Amniotic stem cell (primary cell): ENCODE data around the gene RXFP2.

Source experiments
- DNase-seq: peaks from one replicate; lab custom pipeline; 2025; lab: John Stamatoyannopoulos, UW

Gene RXFP2, protein sequence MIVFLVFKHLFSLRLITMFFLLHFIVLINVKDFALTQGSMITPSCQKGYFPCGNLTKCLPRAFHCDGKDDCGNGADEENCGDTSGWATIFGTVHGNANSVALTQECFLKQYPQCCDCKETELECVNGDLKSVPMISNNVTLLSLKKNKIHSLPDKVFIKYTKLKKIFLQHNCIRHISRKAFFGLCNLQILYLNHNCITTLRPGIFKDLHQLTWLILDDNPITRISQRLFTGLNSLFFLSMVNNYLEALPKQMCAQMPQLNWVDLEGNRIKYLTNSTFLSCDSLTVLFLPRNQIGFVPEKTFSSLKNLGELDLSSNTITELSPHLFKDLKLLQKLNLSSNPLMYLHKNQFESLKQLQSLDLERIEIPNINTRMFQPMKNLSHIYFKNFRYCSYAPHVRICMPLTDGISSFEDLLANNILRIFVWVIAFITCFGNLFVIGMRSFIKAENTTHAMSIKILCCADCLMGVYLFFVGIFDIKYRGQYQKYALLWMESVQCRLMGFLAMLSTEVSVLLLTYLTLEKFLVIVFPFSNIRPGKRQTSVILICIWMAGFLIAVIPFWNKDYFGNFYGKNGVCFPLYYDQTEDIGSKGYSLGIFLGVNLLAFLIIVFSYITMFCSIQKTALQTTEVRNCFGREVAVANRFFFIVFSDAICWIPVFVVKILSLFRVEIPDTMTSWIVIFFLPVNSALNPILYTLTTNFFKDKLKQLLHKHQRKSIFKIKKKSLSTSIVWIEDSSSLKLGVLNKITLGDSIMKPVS

DNA sequence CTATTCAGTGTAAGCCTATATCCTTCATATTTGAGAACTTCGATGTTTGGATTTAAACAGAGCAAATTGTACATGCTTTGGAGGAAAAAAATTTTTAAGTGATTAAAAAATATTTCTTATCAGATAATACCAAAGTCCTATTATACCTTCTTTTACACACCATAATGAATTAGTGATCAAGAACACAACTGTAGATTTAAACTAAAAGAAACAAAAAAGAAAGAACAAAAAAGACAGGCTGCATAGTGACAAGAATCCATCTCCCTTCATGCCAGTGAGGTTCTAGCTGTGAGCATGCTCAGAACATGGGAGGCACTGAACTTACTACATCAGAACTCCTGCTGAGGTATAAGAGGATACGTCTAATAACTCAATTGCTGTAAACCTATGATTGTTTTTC is at the start of gene RXFP2:
TSS of gene RXFP2 (plus strand) at position 301 of the 400 bp plus-strand sequence. CDS start at position 388, 87 bp downstream.
- DNase-seq = no peak

DNA sequence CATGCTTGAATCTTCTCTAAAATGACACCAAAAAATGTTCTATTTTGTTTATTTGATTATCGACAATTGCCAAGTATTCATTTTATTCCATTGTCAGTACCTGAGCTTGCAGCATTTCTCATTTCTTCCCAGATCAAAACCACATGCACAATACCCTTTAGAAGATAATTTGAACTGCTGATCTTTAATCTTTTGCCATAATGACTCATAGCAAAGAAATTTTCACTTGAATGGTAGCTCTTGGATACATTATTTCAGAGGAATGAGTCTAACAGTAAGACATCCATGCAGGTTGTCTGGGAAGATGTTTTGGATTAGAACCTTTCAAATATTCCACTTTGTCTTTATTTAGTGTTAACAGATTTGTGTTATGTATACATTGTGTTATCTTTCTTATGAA is 42.0 kb upstream of the RXFP2 start:
- DNase-seq = no peak

DNA sequence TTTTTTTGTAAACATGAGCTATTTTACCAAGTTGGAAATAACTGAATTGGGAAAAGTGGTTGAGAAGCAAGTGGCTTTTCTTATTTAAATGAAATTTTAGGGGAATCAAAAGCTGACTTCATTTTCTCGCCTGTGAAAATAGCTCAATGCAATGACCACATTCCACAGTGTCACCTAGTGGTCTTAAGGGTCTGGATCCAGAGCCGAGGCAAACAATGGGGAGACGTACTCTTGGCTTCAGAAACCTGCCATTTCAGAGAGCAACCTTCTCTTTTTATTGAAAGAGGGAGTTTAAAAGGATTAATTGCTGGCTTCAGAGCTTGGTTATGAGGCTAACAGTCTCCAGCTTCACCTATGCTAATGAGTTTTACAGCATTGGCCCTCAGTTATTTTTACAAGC is 39.7 kb upstream of the RXFP2 start:
- no peak for DNase-seq

DNA sequence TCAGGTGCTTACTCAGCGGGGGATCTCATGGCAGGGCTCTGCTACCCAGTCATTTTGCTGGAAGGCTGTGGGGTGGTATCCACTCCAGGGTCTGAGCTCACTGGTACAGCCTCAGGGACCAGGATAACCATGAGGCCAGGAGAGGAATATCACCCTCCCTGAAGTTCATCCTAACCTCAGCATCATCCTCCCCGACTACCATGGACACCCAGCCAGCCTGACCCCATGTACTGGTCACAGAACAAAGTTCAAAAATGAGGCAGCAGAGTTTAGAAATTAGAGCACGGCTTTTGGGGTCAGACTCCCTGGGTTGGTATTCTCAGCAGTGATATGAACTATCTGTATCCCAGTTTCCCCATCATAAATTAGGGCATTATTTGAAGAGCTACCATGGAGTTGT is 35.5 kb upstream of the RXFP2 start:
- no peak for DNase-seq

DNA sequence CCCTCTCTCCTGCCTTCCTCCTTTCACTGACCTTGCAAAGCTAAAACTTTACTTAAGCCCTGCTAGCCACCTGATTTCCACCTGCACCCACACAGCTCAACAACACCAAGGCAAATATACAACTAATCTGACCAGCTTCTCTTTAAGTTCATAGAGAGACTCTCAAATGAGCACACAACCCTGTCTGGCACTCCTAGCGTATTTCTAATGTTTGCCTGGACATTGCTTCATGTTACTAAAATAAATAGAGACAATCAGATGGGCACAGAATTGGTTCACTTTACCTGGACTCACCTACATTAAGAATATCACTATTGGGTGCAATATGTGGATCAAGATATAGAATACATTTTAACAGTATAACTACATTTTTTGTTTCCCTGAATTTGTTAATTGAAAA is 33.2 kb upstream of the RXFP2 start:
- DNase-seq = no peak

DNA sequence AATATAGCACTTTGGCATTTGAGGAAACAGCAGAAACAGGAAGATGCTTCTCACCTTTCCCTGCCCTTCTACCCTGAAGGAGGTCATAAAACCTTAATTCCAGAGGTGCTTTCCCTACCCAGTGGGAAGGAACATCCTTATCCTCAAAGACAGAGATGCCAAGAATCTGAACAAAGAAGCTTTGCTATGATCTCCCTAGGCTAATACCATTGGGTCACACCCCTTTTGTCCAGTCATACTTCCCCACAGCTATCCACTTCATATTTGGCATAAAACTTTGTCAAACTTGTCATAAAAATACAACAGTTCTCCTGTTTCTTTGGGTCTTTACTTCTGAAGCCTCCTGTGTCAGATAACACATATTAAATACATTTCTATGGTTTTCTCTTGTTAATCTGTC is 21.7 kb upstream of the RXFP2 start:
- DNase-seq = no peak

DNA sequence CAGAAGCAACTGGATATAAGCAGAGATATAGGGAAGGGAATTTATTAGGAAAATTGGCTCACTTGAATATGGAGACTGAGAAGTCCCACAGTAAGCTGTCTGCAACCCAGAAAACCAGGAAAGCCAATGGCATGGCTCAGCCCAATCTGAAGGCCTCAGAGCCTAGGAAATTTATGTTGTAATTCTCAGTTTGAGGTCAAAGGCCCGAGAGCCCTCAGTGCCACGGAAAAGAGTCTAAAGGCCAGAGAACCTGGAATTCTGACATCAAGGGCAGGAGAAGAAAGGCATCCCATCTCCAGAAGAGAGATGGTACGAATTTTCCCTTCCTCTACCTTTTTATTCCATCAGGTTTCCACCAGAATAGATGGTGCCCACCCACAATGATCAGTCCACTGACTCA is 20.1 kb upstream of the RXFP2 start:
- DNase-seq = no peak

DNA sequence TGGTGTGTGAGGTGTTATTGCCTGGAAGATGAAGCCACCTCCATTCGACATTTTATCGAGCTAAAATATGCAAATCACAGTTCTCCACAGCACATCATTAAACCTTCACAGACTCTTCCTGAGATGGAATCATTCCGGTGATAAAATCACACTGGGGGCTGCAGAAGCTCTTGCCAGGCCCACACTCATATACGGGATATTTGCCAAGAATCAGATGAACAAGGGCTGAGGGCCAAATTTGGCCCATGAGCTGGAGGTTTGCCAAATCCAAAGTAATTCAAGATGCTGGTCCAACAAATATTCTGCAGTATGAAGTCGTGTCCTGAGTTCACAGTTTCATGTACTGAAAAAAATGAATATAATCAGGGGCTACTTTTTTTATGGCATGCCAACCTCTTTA is 16.7 kb upstream of the RXFP2 start:
- DNase-seq = no peak

DNA sequence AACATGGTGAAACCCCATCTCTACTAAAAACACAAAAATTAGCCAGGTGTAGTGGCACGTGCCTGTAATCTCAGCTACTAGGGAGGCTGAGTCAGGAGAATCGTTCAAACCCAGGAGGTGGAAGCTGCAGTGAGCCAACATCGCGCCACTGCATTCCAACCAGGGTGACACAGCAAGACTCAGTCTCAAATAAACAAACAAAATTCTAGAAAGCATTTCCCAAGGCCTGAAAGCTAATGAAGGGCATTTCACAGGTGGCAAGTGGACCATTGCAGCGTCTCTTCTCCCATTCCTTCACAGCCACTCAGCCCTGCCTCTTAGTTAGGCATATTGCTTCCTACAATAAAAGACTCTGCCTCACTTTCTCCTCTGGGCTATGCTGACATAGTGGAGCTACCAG is 13.5 kb upstream of the RXFP2 start:
- no peak for DNase-seq

DNA sequence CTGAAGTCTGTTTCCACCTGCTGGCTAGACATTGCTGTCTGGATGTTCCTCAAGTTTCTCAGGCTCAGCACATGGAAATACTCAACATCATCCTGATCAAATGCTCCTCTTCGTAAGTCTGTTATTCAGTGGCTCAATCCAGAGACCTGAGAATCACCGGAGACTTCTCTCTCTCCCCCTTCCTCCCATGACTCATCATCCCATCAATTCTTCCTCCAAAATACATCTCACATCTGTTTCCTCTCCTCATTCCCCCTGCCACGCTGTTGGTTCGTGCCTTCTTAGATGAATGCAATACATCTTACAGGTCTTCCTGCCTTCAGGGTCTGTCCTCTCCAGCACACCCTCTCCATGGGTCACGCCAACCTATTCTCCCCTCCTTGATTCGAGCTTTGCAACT is 7.4 kb upstream of the RXFP2 start:
- DNase-seq = no peak

DNA sequence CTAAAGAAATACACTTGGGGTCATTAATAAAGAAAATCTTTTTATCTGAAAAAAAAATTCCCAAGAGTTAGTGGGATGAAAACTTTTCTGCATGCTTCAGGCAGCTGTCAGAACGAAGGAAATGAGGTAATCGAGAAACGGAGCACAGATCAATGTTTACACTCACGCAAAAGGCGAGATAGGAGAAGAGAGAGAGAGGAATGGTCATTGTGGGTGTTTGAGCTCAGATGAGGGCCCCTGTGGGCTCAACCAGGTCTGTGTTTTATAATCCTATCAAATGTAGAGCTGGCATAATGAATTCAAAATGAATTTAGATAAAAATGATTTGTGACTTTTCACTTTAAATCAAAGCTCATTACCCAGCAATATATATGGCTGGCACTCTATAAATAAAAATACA is 6.3 kb upstream of the RXFP2 start:
- no peak for DNase-seq

DNA sequence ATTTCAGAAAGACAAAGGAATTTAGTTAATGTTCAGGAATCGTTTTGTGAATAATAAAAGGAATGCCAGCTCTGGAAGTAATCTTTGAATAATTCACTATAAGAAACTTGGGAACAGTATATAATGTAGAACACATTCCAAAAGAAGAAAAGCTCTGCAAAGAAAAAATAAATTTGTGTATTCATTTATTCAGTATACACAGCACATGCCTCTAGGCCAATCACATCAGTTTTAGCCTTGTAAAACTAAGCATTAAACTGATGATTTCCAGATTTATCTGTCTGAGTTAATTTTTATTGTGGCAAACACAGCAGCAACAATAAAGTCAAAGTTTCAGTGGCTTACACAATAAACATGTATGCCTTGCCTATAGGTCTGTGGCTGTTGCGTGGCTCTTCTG is 5.7 kb upstream of the RXFP2 start:
- DNase-seq = no peak

DNA sequence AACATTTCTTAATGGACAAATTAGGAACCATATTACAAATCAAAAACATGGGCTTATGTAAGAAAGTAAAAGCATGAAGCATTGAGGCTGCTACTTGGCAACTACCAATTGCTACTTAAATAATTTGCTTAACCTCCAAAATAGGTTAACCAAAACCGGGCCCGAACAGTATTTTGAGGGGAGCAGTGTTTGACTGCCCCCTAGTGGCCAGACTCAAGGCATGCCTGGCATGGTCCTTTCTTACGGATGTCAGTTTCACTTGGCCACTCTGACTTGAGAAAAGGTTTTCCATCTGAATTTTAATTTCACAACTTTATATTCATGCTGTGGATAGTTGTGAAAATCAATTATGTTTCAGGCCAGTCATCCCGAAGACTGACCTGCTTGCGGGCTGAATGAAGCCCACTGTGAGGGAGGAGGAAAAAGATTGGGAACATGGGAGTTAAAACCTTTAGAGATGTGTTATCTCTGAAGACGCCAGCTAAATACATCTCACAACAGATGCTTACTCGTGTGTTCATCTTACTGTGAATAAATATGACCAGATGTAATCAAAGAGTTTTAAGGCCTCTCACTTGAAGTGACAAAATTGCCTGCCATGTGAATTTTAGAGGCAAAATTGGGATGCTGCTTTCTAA is 2.9 kb downstream of the RXFP2 start:
- DNase-seq = peak; percentile 48

DNA sequence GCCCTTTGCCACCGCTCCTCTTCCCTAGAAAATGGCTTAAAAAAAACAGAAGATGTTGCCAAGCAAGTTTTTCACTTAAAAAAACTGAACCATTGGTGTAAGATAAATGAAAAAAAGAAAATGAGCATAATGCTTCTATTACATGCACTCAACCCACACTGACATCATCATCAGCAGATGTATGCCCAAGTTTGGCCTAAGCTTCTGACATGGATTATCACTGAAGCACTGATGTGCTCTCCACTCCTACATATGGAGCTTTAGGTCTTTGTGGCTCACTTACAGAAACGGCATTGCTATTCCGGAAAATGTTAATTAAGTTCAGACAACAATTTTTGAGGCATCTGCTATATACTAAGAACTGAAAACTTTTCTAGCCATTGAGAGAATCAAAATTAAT is 8.0 kb downstream of the RXFP2 start:
- DNase-seq = no peak

DNA sequence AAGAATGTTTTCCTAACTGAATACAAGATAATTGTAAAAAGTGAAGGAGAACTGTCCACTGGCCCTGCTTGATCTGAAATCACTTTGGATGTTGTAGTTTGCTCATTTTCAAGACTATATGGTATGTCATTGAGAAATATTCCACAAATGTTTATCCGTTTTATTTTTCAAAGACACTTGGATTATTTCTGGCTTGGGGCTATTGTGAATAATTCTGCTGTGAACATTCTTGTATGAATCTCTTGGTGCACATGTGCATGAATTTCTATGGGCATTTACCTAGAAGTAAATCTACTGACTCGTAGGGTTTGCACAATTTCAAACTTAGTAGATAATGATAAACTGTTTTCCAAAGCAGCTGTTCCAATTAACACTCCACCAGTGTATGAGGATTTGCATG is 8.6 kb downstream of the RXFP2 start:
- no peak for DNase-seq

DNA sequence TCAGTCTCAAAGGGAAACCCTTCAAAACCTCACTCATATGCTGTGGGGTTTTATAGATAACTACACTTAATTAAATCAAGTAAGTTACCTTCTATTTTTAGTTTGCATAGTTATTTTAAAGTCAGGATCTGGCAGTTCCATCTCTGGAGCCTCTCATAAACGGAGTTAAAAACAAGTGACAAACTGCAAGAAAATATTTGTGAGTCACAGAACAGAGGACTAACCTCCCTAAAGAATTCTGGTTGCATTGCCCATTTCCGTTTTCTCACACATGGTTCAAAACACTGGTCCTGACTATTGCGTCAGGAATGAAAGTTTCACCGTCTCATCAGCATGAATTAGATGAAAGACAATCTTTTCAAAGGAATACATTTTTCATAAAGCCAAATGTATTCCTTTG is 10.6 kb downstream of the RXFP2 start:
- peak; percentile 80 for DNase-seq

DNA sequence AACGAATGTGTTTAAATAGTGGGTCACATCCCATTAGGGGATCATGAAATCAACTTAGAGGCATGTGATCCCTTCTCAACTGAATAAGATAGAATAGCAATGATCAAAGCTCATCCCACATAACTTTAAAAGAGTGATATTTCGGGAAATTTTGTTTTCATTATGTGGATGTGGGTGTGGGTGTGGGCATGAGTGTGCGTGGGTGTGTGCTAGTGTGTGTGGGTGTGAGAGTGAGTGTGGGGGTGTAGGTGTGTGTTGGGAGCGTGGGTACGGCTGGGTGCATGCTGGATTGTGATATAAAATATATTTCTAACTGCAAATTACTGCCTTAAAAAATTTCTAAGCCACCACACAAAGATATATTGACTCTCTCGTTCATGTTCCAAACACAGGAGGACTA is 15.9 kb downstream of the RXFP2 start:
- no peak for DNase-seq

DNA sequence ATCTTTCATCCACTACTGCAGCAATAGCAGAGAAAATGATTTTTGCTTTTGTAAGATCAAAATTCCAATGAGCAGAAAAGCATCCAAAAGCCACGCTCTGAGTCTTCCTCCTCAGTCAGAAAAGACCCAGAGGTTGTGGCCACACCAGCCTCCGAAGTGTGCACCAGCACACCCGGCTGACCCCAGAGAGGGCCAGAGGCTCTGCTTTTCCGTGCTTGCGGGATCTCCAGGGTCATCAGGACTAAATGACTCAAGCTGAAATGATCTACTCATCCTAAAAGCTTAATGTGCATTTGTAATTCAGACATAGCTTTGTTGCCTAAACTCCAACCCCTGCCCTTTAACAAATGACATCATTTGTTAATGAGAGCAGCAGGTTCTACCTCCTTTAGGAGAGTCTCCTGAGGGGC is 16.5 kb downstream of the RXFP2 start:
- no peak for DNase-seq

DNA sequence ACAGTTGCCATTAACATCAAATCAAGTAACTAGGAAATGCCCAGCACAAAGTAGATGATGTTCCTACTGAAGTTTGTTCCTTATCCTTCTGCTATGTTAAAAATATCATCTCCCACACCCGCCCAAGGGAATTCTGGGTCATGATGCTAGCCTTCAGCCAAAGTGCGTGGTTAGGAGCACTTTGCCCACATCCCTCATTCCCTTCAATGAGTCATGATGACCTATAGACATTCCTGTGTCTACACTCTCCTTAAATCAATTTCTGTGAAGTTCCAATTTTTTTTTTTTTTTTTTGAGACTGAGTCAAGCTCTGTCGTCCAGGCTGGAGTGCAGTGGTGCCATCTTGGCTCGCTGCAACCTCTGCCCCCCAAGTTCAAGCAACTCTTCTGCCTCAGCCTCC is 17.0 kb downstream of the RXFP2 start:
- DNase-seq = peak; percentile 27

DNA sequence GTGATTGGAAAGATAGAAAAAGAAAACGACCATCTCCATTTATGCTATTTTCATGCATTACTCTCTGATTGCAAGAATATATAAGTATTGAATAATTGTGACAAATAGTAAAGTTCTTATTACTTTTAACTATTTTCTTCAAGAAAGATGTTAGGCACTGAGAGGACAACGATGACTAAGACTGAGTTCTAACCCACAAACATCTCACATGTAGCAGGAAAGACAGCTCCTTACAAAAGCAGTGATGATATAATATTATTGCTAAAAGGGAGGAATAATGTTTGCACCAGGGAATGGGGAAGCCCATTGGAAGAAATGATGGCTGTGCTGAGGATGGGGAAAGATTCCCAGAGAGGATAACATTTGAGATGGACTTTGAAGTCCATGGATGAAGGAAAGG is 22.6 kb downstream of the RXFP2 start:
- no peak for DNase-seq

DNA sequence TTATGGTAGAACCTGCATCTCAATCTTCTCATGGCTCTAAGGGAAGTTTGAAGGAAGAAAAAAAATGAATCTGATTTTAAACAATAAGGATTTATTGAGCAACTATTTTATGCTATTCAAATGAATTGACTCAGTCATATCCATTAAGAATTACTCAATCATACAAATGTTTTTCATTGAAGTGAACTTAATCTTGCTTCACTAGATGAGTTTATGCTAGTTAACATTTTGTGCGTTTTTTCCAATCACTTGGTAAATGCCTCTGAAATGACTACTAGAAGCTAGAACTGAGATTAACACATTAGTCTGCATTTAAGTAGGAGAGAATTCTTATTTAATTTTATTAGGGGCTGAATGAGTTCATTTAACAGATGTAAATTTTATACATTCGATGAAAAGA is 25.2 kb downstream of the RXFP2 start:
- DNase-seq = no peak

DNA sequence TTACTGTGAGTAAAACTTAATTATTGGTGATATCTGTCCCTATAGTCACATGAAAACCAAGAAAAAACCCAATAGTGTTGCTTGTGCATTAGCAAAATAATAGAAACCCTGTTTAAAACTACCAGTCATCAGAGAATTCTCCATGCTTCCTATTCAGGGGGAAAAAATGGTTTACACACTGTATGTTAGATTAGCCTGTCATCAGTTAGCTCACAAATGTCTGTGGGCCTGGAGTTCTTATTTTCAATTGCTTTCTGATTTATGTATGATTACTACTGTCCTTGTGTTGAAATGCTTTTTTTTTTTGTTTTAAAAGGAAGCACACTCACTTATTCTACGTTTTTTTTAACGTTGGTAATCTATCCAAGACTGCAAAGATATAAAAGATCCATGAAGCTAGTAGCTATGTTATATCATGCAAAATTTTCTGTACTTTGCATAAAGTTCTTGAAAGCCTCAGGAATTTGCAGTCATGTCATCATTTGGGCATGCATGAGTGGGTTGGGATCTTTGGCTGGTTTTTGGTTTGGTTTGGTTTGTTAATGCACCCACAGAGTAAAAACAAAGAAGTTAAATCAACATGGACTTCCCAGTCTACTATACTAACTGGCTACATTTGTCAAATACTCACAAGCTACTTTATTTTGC is 25.9 kb downstream of the RXFP2 start:
- peak; percentile 47 for DNase-seq
